Cerebellar cortex (tissue), 1 donor: Measurements from ENCODE around the gene VCL.

ENCODE experiments used
- DNase-seq: peaks from one replicate; pipeline ENCODE4 v3.0.0-alpha.2; 2015; ENCODE audit warnings: low spot score

Gene VCL

DNA sequence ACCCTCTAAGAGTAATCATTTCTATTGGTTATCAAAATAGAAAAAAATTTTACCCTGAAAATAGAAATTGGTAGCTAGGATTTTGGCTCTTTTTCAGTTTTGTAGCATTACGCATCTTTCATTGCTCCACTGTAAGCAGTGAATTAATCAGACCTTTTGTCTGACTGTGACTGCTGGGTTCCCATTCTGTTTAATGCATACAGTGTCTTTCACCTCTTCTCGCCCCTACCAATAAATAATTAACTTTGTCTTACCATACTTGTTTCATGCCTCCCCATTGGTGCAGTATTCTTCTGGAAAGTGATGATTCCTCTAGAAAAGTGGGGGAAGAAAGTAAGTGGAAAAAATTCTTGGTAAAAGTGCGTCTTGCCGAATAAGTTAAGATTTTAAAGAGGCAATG is 79.5 kb downstream of the VCL start:
- no peak for DNase-seq

GRCh38 chr10:74078037-74078436 is 80.1 kb downstream of the VCL start:
- DNase-seq, result no peak

DNA sequence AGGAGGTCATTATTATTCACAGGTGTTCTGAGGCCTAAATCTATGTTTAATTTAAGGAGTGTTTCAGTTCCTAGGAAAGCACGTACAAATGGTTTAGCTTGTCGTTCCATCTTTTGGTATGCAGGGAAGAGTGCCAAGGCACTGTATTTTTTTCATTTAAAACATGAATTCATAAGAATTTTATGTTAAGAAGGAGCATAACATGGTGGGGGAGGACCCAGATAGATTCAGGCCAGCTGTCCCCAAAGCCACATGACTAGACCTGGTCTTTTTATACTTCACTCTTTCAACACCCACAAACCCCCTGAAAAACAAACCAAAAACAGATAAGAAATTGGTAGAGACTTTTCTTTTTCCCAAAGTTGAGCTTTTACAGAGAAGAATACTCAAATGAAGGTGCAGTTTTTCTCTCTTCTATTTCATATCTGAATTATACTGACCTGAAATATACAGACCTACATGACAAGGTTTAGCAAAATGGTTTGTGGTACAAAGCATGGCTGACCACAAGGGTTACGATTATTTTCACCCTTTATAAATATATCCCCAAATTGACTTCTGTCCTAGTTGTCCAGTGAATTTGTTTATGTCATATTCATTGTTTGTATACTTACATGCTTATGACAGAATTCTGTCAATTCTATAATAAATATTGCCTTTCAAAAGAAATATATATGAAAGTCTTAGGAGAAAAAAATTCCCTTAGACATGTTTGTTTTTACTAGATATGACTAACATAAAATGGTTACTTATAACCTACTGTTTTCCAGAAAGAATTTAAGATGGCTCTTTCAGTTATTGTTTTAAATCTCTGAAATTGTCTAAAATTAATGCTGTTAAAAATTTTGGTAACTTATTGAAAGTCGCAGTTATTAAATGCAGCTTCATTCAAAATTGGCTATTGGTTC is 81.4 kb downstream of the VCL start:
- no peak for DNase-seq

DNA sequence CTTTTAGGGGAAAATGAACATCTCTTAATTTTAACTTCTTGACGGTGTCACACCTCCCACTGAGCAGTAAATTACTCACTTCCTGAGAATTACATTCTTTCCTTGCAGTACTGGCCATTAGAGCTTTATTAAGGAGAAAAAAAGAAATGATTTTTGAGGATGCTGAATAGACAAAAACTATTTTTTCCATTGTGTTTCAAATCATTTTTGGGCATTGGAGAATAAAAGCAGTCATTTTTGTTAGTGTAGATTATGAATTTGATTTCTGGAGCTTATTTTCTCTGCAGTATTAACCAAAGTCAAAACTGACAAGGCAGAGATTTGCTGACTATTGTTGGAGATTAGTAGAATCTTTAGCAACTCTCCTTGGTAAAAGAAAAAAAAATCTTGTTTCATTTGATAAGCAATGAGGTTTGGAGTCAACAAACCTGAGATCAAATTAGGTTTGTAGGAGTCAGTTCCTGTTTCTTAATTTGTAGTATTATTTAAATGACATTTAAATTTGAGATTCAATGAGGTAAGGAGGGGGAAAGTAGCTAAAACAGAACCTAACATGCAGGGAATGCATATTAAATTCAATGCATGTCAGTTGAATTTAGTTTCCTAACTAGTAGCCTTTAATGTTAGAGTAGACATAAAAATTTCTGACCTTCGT is 82.1 kb downstream of the VCL start:
- no peak for DNase-seq

DNA sequence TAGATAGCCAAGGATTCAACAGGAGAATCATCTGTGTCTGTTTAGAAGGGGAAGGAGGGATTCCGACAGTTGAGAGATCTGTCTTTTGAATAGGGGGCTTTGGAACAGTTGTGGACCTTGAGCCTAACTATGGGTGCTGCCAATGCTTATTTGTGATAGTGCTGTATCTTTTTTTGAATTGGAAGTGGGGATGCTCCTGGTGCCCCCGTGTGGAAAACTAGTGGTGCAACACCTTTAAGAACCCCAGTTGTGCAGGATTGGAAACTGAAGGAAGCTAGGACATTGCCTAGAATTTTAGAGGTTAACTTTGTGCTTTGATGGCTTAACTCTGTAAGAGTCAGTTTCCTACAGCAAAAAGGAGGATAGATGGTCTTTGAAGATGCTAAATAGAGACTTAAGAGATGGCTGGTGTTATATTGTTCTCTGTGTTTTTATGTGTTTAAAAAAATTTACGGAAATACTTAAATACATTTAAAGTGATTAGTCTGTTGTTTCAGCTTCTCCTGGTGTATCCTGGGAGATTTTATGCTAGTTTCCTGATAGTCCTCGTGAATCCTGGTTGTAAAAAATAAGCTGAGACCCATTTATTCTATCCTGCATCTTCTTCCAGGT is 83.4 kb downstream of the VCL start:
- peak; percentile 83 for DNase-seq

DNA sequence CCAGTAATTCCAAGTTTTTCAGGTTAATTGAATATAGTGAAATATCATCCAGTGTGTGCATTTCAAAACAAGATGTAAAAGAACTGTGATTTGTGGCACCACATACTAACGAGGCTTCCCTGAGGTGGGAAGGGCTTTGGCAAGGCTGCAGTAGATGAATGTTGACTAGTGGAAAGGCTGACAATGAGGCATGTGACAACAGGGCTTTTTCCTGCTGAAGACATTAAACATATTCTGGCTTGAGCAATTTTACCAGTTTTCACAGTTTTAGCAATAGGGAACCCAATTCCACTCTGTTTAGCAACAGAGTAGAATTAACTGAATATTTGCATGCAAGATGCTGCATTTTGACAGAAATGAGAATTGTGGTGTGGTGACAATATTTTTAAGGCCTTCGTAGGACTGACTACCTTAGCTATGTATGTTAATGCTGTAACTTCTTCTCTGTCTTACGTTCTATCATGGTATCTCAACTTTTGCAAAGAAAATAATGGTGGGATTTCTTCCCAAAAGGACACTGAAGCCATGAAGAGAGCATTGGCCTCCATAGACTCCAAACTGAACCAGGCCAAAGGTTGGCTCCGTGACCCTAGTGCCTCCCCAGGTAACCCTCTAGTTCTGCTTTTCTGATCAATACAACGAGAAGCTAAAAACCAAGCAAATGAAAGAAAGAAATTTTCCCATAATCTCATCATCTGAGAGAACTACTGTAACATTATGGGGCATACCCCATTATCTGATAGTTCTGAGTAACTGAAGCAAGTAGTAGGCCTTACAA is 84.2 kb downstream of the VCL start:
- DNase-seq, result no peak

GRCh38 chr10:74083304-74083703 is 85.4 kb downstream of the VCL start:
- no peak for DNase-seq

GRCh38 chr10:74084955-74085354 is 87.0 kb downstream of the VCL start:
- no peak for DNase-seq

GRCh38 chr10:74086317-74086716 is 88.4 kb downstream of the VCL start:
- no peak for DNase-seq

GRCh38 chr10:74088722-74089121 is 90.8 kb downstream of the VCL start:
- no peak for DNase-seq

DNA sequence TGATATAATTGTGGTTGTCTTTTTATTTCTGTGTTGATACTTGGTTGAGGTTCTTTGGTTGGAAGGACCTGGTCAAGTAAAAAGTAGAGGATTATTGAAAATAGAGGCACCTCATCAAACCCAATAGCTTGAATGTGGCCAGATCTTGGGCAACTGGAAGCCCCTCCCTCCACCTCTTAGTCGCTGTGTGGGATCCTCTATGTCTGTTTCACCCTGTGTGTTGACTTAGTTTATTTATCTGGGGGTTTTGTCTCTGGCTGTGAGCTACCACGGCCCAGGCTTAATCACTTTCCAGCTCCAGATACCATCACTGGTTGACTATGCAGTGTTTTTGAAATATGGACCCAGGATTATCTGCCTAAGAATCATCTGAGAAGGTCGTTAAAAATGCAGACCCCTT is 94.5 kb downstream of the VCL start:
- DNase-seq, result no peak

GRCh38 chr10:74093530-74094164 is 95.7 kb downstream of the VCL start:
- DNase-seq, result no peak

GRCh38 chr10:74094231-74094630 is 96.3 kb downstream of the VCL start:
- DNase-seq, result no peak

- DNase-seq, result no peak
Measured at GRCh38 chr10:74096777-74097176, 98.9 kb downstream of the VCL start.

GRCh38 chr10:74097776-74098175 is 99.9 kb downstream of the VCL start:
- no peak for DNase-seq

DNA sequence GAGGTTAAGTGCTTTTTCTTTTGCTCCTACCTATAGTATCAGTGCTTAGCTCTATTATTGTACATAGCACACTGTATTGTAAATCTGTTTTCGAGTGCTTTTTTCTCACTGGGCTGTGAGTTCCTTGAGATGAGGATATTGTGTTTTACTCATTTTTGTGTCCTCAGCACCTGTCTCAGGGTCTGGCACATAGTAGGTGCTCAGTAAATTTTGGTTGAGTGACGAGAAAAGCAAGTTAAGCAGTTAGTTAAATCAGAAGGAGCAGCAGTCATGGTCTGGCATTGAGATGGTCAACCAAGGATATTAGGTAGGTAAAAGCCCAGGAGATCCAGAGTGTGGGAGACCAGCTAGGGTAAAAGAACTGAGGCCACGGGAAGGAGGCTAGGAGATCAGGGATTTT is 101.5 kb downstream of the VCL start:
- DNase-seq, result no peak

- DNase-seq, result no peak
Measured at GRCh38 chr10:74099836-74100235, 101.9 kb downstream of the VCL start.

DNA sequence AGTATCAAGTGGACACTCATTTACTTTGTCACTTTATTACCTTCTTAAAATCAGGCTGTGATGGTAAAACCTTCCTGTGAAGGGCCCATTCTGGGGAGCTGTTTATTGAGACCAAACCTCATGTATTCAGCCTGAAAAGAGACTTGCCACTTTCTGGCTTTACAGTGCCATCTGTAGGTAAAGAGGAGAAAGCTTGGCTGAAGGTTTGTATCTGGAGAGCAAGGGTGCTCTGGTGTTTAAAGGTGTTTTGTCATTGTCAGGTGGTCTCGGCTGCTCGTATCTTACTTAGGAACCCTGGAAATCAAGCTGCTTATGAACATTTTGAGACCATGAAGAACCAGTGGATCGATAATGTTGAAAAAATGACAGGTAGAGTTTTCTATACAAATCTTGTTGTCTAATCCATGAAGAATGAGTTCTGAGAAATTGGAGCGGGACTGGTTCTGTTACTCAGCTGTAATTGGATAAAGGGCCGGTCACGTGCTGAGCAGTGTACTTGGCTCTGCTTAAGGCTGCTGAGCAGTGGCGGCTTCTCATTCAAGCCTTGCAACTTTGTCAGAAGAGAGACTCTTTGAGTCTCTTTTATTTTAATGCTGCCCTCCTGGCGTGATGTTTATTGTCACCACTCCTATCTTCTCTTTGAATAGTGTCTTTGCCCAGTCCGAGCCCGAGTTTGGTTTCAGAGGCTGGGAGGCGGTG is 105.8 kb downstream of the VCL start:
- DNase-seq, result peak; percentile 64

GRCh38 chr10:74104480-74104879 is 106.6 kb downstream of the VCL start:
- DNase-seq, result peak; percentile 74

- DNase-seq, result peak; percentile 75
Measured at GRCh38 chr10:74104996-74105395, 107.1 kb downstream of the VCL start.

DNA sequence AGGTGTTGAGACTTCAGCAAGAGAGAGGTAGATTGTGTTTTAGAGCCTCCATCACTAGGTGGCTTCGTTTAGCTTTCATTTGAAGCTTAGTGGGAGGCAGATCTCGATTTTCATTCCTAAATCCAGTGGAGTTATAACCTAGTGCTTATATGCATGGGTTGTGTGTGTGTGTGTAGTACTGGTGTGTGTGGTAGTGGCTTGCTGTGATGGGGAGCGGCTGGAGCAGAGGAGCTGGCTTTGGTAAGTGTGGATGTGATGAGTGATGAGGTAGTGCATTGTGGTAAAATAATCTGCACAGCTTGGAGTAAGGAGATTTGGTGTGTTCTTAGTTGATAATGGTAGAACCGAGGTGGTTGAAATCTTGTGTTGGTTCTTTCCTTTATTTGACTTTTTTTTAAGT is 109.5 kb downstream of the VCL start:
- DNase-seq, result no peak
